ENCODE results near the gene RGS17. TPM values are rescaled to one million over a fixed set of nuclear protein-coding genes. Genes with fewer than 3 reads are reported as not detected.

RGS17 gene
- total and polyA plus RNA-seq, 2 experiments from 2014 or later, result 0.15 to 1.1 TPM

DNA sequence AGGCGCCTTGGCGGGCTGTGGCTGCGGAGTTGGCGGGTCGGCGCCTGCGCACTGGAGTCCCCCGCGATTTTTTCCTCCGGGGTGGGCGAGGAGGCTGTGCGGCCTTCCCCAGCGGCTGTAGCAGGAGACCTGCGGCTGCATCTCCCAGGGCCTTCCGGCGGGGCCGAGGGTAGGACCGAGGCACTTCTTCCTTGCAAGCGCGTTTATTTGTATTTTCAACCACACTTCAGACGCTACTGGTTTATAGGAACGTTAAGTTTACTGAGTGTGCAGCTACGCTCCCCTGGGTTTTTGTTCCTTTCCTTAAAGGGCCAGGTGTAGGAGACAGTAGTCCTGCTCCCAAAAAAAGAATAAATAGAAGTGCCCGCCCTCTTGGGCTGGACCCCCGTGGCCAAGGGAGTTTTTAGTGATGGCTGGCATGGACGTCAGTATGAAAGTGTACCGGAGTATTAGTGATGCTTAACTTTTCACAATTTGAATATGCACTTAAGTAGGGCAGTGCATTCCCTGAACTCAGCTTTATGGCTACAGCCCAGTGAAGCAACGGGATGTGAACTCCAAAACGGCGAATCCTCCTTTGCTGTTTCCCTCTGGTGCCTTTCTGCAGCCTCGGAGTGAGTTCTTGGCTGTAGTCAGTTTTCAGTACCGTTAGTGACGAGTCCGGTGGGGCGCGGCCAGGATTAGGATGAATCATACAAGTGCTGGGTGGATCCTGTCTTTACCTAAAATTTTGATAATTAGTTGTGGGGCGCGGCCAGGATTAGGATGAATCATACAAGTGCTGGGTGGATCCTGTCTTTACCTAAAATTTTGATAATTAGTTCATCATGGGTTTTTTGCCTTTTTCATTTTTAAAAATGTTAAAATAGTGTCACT is 147.2 kb downstream of the RGS17 start:
- TF ChIP-seq, protein P1, sequence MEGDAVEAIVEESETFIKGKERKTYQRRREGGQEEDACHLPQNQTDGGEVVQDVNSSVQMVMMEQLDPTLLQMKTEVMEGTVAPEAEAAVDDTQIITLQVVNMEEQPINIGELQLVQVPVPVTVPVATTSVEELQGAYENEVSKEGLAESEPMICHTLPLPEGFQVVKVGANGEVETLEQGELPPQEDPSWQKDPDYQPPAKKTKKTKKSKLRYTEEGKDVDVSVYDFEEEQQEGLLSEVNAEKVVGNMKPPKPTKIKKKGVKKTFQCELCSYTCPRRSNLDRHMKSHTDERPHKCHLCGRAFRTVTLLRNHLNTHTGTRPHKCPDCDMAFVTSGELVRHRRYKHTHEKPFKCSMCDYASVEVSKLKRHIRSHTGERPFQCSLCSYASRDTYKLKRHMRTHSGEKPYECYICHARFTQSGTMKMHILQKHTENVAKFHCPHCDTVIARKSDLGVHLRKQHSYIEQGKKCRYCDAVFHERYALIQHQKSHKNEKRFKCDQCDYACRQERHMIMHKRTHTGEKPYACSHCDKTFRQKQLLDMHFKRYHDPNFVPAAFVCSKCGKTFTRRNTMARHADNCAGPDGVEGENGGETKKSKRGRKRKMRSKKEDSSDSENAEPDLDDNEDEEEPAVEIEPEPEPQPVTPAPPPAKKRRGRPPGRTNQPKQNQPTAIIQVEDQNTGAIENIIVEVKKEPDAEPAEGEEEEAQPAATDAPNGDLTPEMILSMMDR (IDR thresholded peaks at IDR 0.05; ENCODE audit: low read depth, low read length), result no peak
- Histone ChIP-seq H3K27me3 (no peaks in the 10 kb centered on the region), H3K4me3 (peak overlapping the region; percentile 88), H3K36me3 (no peaks in the 10 kb centered on the region), H3K9me3 (ENCODE audit: low read depth) (no peaks in the 10 kb centered on the region), H3K27ac (peak overlapping the region; percentile 88), H3K4me1 (ENCODE audit: low read depth) (peaks cover 17% of the 10 kb centered on the region)
- peak; percentile 42 to 80 for DNase-seq (ENCODE audit: low read depth in 1 of 2, low spot score in 1 of 2)

DNA sequence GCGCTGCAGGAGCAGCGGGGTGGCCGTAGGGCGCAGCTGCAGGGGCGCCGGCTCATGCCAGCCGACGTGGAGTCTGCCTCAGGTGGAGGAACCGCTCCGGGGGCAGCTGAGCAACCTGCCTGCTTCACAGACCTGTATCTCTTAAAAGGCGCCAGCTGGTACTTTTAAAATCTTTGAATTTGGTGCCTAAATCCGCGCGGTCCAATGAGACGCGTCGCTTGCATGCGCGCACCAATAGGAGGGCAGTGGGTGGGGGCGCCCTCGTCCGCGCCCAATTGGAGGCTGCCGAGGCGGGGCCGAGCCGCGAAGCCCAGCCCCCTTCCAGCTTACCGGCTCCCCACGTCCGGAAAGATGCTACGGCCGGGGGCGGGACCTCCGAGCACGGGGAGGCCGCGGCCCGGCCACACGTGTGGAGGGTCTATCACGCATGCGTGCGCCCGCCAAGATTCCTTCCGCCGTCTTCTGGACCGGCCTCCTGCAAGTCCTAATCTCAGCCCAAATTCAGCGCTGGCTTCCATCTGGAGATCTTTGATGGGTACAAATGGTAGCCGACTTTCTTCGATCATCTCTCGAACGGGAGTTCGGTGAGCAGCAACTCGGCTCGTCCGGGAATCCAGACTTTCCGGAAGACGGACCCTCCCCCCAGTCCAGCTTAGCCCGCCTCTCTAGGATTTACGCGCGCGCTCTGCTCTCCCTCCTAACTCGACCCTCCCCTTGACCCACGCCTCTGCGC is 148.0 kb downstream of the RGS17 start, which contains the start of gene FBXO5:
FBXO5 (minus strand) TSS at position 138 of the 733 bp plus-strand sequence; CDS start at position 56, 82 bp downstream.
- H3K9me3 ChIP-seq (ENCODE audit: low read depth), result no peaks in the 10 kb centered on the region
- H3K36me3 ChIP-seq, result no peaks in the 10 kb centered on the region
- peak within 1 kb of the TSS; percentile 88 for H3K4me3 ChIP-seq
- TF ChIP-seq, protein P1 (IDR thresholded peaks at IDR 0.05; ENCODE audit: low read depth, low read length), result no peak
- no peaks in the 10 kb centered on the region for H3K27me3 ChIP-seq
- H3K4me1 ChIP-seq (ENCODE audit: low read depth), result peaks cover 17% of the 10 kb centered on the region
- peak; percentile 98 to 99 for DNase-seq (ENCODE audit: low read depth in 1 of 2, low spot score in 1 of 2)
- peak within 1 kb of the TSS; percentile 88 for H3K27ac ChIP-seq

DNA sequence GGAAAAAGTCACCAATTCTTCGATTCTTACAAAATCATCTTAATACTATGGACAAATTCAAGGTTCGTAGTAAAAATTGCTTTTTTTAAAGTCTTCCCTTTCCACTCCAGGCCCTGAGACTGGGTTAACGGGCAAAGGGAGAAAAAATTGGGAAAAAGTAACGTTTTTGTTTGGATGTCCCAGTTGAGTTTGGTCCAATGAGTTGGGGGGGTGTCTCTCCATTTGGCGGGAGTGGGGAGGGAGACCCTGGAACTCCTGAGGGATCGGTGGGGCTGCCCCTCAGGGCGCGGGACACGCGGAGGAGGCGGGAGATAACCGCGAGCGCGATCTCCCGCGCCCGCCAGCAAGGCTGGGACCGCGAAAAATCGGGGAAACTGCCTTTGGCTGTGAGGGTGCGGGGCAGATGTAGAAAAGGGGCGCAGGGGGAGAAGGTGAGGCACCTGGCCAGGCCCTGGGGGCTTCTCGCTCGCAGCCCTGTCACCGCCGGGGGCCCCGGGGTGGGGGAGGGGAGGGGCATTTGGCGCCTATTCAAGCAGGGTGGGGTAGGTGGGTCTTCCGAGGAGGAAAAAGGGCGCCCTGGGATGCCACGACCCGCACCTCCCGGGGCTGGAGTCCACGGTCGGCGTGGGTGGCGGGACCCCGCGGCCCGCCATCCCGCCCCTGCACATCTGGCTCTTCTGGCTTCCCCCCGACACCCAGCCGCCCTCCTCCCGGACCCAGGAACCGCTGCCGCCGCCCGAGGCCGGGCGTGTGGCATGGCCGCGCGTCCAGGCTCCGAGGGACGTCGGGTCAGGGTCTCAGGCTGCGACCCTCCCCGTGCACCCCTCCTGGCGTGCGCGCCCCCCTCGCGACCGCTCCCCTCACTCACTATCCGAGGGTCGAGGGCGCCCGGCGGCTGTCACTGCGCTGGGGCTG is 148.8 kb downstream of the RGS17 start:
- TF ChIP-seq, protein P1 (IDR thresholded peaks at IDR 0.05; ENCODE audit: low read depth, low read length), result no peak
- Histone ChIP-seq H3K4me3 (peak overlapping the region; percentile 88), H3K36me3 (no peaks in the 10 kb centered on the region), H3K4me1 (ENCODE audit: low read depth) (peaks cover 17% of the 10 kb centered on the region), H3K9me3 (ENCODE audit: low read depth) (no peaks in the 10 kb centered on the region), H3K27me3 (no peaks in the 10 kb centered on the region), H3K27ac (no peak overlapping the region)
- no peak for DNase-seq (ENCODE audit: low read depth in 1 of 2, low spot score in 1 of 2)

DNA sequence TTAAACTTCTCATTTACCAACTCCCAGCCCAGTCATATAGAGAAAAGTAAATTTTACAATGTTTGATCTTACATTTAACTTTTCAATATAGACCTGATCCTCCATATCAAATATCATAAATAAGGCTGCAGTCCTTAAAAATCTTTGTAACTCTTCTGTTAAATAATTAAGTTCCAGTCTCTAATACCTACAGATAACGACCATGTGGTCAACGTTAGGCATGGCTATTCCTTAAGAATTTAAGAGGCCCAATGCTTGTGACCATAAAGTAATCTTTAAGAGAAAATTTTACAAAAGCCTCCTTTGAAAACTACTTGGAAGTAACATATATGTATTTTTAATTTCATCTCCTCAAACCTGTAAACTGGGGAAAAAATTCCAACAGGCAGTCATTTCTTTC is 149.9 kb downstream of the RGS17 start:
- Histone ChIP-seq H3K4me1 (ENCODE audit: low read depth) (peaks cover 17% of the 10 kb centered on the region), H3K4me3 (peak overlapping the region; percentile 88), H3K27me3 (no peaks in the 10 kb centered on the region), H3K27ac (no peak overlapping the region), H3K36me3 (no peaks in the 10 kb centered on the region), H3K9me3 (ENCODE audit: low read depth) (no peaks in the 10 kb centered on the region)
- TF ChIP-seq, protein P1 (IDR thresholded peaks at IDR 0.05; ENCODE audit: low read depth, low read length), result no peak
- DNase-seq (ENCODE audit: low read depth in 1 of 2, low spot score in 1 of 2), result no peak

DNA sequence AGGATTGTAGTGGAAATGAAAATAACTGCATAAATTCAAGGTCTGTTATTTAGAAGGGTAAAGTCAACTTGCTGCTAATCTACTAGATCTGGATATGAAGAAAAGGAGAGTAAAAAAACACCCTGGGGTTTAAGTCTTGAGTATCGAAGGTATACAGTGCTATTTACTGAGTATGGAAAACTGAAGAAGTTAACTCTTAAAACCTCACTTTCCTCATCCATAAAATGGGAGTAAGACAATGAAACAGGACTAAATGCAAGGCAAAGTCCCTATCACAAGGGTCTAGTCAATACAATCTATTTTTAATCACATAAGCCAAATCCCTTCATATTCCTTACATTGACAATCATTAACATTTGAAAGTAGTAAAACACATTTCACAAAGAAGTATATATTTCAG is 150.4 kb downstream of the RGS17 start:
- Histone ChIP-seq H3K27ac (no peak overlapping the region), H3K9me3 (ENCODE audit: low read depth) (no peaks in the 10 kb centered on the region), H3K4me1 (ENCODE audit: low read depth) (peaks cover 17% of the 10 kb centered on the region), H3K36me3 (no peaks in the 10 kb centered on the region), H3K4me3 (peak overlapping the region; percentile 88), H3K27me3 (no peaks in the 10 kb centered on the region)
- no peak for DNase-seq (ENCODE audit: low read depth in 1 of 2, low spot score in 1 of 2)
- TF ChIP-seq, protein P1 (IDR thresholded peaks at IDR 0.05; ENCODE audit: low read depth, low read length), result no peak

Measured in cardiac muscle cell (in vitro differentiated cells and primary cell).